Activated T-helper 2 cell treated with anti-CD3 and anti-CD28 coated beads, Interferon-gamma antibody, Interleukin-2, Interleukin-4, amounts not matched to agents 10 μg/mL and 5 μg/mL and 100 μg/mL, durations not matched to agents 14 hours and 24 hours and 36 hours (primary cell): ENCODE results near the gene SMPD3. TPM values are rescaled to one million over a fixed set of nuclear protein-coding genes. Genes with fewer than 3 reads are reported as not detected.

Experiments
- DNase-seq: peaks from one replicate; pipeline ENCODE4 v3.0.0; 2021; ENCODE audit warnings: low spot score
- H3K27ac Mint-ChIP-seq: one replicate; pipeline ENCODE4 v1.8.0; 2021; ENCODE audit warnings: mixed read lengths
- H3K27me3 Mint-ChIP-seq: one replicate; pipeline ENCODE4 v1.8.0; 2021; ENCODE audit warnings: low read depth, mixed read lengths
- H3K36me3 Mint-ChIP-seq: one replicate; pipeline ENCODE4 v1.8.0; 2021; ENCODE audit warnings: low read depth, mixed read lengths
- H3K4me1 Mint-ChIP-seq: one replicate; pipeline ENCODE4 v1.8.0; 2021; ENCODE audit warnings: low read depth, mixed read lengths
- H3K4me3 Mint-ChIP-seq: one replicate; pipeline ENCODE4 v1.8.0; 2021; ENCODE audit warnings: low read depth, mild to moderate bottlenecking, moderate library complexity, mixed read lengths
- H3K9me3 Mint-ChIP-seq: one replicate; pipeline ENCODE4 v1.8.0; 2021; ENCODE audit warnings: mixed read lengths
- intact Hi-C: fragments of 100-400 bp; cut with micrococcal nuclease; formaldehyde crosslinking; loops from one replicate; pipeline ENCODE4 v1.15.1; 2023
- total RNA-seq: library from RNA; stranded (reverse); gene quantifications from 2 replicates; pipeline ENCODE4 v1.2.3, GENCODE V29; 2022

Gene SMPD3
- total RNA-seq, 1 donor from 2014 or later, result 0.07 TPM

DNA sequence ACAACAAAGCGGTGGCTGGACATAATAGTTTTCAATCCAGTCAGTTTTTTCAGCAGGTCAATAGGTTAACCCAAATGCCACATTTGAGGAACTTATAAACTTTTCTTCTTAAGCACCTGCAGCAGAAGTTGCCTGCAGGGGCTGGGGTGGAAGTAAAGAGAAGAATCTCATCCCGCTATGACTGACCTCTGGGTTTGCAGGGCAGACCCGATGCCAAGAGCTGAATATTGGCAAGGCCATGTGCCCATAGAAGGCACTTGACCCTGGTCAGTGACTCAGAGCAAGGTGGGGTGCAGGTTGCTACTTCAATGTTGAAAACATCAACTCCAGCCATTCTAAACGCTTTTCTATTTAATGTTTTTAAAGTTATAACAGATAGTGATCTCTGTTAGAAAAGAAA is 17.9 kb upstream of the SMPD3 start:
- intact Hi-C loops, result no loop called here
- Mint-ChIP-seq H3K4me3 (no peak overlapping the region), H3K4me1 (peaks cover 23% of the 10 kb centered on the region)

DNA sequence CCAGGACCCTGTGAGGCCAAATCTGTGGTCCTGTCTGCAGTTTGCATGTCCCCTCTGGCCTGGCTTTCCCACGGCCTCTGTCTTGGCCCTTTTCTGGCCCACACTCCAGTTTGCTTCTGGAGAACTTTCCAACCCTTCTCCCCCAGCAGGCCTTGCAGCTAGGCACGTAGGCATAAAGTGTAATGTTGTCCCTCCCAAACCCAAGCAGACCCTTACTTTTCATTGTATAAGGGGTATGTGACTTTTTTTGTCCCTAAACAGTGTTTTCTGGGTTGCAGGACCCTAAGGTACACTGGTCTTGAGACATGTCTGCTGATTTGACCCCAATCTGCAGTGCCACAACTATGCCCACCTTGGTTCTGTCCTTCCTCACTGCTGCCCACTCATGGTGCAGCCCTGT is 15.6 kb upstream of the SMPD3 start:
- Mint-ChIP-seq H3K4me3 (no peak overlapping the region), H3K36me3 (no peaks in the 10 kb centered on the region), H3K27ac (no peak overlapping the region), H3K9me3 (no peaks in the 10 kb centered on the region), H3K4me1 (peaks cover 7% of the 10 kb centered on the region), H3K27me3 (peaks cover 31% of the 10 kb centered on the region)
- intact Hi-C loops, result no loop called here
- DNase-seq, result no peak

More for the DNA sequence above, 17.9 kb upstream of the SMPD3 start:
- H3K9me3 Mint-ChIP-seq, result no peaks in the 10 kb centered on the region
- DNase-seq, result no peak
- peaks cover 22% of the 10 kb centered on the region for H3K27me3 Mint-ChIP-seq
- H3K27ac Mint-ChIP-seq, result no peak overlapping the region
- H3K36me3 Mint-ChIP-seq, result no peaks in the 10 kb centered on the region

DNA sequence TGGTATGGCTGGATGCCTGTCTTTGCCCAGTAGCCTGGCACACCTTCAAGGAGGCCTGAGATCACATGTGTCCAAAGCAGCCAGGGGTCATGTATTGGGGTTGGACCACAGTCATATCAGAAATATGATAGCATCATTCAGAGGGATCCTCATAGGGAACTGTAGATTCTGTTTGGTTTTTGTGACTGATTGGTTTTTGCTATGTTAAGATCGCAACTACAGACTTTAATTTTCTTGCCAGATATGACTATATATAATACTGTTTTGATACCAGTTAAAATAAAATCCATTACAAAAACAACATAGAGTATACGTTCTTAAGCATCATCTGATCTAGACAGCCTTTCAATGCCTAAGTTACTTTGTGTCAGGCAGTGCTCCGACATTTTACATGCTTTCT is 11.8 kb upstream of the SMPD3 start:
- Mint-ChIP-seq H3K9me3 (no peaks in the 10 kb centered on the region), H3K4me1 (no peaks in the 10 kb centered on the region), H3K4me3 (no peak overlapping the region), H3K27me3 (peaks cover 32% of the 10 kb centered on the region), H3K27ac (no peak overlapping the region), H3K36me3 (no peaks in the 10 kb centered on the region)
- intact Hi-C loops, result no loop called here
- no peak for DNase-seq

DNA sequence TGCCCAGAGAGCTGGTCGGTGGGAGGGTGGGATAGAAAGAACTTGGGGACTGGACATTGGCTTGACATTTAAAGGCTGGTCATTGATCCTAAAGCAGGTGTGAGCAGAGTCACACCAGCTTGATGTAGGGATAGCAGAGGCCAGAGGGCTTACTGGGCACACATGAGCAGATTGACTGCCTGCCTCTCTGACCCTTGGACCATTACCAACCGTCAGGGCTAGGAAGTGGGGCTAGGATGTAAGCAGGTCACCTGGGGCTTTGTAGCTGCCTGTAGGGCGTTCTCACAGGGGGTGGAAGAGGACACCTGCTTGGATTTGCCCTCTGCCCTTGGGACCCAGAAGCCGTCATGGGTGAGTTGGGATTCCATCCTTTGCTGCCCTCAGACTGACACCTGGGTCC is 11.1 kb upstream of the SMPD3 start:
- no peaks in the 10 kb centered on the region for H3K4me1 Mint-ChIP-seq
- intact Hi-C loops, result no loop called here
- no peaks in the 10 kb centered on the region for H3K9me3 Mint-ChIP-seq
- no peaks in the 10 kb centered on the region for H3K36me3 Mint-ChIP-seq
- no peak overlapping the region for H3K27ac Mint-ChIP-seq
- no peak overlapping the region for H3K4me3 Mint-ChIP-seq
- no peak for DNase-seq
- H3K27me3 Mint-ChIP-seq, result peaks cover 29% of the 10 kb centered on the region

DNA sequence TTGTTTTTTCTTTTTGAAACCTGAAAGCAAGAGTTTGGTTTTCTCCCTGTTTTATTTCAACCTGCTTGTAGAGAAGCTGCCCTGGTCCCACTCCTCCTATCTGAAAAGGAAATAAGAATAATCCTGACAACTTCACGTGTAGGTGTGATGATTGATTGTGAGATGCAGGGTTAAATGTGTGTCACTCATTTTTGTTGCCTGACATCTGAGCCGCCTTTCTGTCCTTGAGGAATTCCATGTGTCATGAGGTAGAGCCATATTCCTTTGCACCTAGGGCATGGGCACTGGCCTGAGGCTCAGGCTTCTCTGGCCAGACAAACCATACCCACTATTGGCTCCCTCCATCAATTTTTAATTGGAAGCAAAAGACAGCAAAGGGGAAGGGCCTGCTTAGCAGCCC is 10.2 kb upstream of the SMPD3 start:
- H3K36me3 Mint-ChIP-seq, result no peaks in the 10 kb centered on the region
- H3K27me3 Mint-ChIP-seq, result peaks cover 21% of the 10 kb centered on the region
- H3K4me1 Mint-ChIP-seq, result no peaks in the 10 kb centered on the region
- DNase-seq, result no peak
- no peak overlapping the region for H3K4me3 Mint-ChIP-seq
- intact Hi-C loops, result no loop called here
- H3K9me3 Mint-ChIP-seq, result no peaks in the 10 kb centered on the region
- H3K27ac Mint-ChIP-seq, result no peak overlapping the region

DNA sequence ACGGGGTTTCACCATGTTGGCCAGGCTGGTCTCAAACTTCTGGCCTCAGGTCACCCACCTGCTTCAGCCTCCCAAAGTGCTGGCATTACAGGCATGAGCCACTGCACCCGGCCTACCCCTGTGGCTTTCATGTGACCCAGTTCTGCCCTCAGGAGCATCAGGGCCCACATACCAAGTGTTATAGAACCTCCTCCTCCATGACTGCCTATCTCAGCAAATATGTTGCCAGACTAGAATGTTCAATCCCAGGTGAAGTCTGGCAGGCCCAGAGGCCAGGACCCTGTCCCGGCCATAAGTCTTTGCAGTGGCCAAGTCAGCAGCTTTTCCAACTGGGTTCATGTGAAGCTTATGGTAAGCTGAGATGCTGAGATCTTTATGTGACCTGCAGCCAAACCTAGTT is 9.8 kb upstream of the SMPD3 start:
- H3K27me3 Mint-ChIP-seq, result peaks cover 21% of the 10 kb centered on the region
- no peak for DNase-seq
- H3K4me3 Mint-ChIP-seq, result no peak overlapping the region
- intact Hi-C loops, result no loop called here
- H3K4me1 Mint-ChIP-seq, result no peaks in the 10 kb centered on the region
- no peaks in the 10 kb centered on the region for H3K9me3 Mint-ChIP-seq
- no peaks in the 10 kb centered on the region for H3K36me3 Mint-ChIP-seq
- H3K27ac Mint-ChIP-seq, result no peak overlapping the region

DNA sequence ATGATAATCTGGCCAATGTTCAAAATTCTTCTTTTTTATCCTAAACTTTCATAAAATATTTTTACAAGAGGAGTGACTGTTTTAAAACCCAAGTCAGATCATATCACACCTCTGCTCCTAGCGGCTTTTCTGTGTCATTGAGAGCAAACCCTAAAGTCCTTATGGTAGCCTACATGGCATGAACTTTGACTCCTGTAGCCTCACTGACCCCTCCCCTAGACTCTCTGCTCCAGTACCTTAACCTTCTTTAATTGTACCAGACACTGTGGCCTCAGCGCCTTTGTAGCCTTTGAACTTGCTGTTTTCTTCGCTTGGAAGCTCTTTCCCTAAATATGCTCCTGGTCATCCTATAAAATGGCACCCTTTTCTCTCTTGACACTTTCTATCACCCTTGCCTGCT is 7.3 kb upstream of the SMPD3 start:
- DNase-seq, result no peak
- intact Hi-C loops, result no loop called here
- no peaks in the 10 kb centered on the region for H3K4me1 Mint-ChIP-seq
- H3K27ac Mint-ChIP-seq, result no peak overlapping the region
- no peaks in the 10 kb centered on the region for H3K36me3 Mint-ChIP-seq
- no peaks in the 10 kb centered on the region for H3K9me3 Mint-ChIP-seq
- H3K27me3 Mint-ChIP-seq, result peaks cover 22% of the 10 kb centered on the region
- no peak overlapping the region for H3K4me3 Mint-ChIP-seq

DNA sequence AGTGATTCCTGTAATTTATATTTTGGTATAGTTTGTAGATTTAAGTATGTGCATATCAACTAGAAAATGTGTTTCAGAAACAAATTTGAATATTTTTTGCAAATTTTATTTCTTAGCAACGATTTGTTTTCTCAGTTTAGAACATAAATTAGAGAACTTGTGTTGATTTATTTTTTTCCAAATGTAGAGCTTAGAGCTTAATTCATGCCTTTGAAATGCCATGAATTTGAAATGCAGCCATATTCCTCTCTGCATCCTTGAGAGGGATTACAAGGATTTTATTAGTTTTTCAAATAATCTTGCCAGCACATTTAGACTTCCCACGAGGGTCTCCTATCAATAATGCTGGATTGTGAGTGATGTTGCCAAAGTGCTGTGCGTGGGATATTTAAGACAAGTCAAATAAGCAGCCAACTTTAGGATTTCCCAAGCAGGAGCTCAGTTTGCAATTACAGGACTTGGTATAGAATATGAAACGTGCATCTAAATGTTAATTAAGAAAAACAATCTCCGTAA is 6.7 kb upstream of the SMPD3 start:
- Mint-ChIP-seq H3K27me3 (peaks cover 25% of the 10 kb centered on the region), H3K4me3 (no peak overlapping the region), H3K36me3 (no peaks in the 10 kb centered on the region), H3K9me3 (no peaks in the 10 kb centered on the region), H3K4me1 (no peaks in the 10 kb centered on the region), H3K27ac (no peak overlapping the region)
- intact Hi-C loops, result no loop called here
- DNase-seq, result no peak

DNA sequence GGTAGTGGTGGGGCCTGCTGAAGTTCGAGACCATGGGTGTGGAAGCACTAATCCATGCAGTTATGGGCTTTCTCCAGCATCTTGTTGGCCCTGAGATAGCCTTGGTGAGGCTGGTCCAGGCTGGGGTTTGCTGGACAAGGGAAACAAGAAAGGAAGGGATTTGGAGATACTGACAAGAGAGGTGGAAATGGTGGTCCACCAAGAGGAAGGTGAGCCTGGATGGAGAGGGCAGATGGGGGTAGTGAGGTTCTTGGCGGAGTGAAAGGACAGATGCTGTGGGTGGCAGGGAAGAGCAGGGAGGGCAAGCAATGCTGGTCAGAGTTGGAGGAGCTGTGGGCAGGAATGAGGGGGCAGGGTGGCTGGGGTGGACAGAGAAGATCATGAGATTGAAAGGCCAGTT is 5.5 kb upstream of the SMPD3 start:
- H3K4me3 Mint-ChIP-seq, result no peak overlapping the region
- H3K9me3 Mint-ChIP-seq, result no peaks in the 10 kb centered on the region
- no peaks in the 10 kb centered on the region for H3K36me3 Mint-ChIP-seq
- peaks cover 24% of the 10 kb centered on the region for H3K27me3 Mint-ChIP-seq
- intact Hi-C loops, result no loop called here
- no peak for DNase-seq
- H3K27ac Mint-ChIP-seq, result no peak overlapping the region
- H3K4me1 Mint-ChIP-seq, result peaks cover 4% of the 10 kb centered on the region

DNA sequence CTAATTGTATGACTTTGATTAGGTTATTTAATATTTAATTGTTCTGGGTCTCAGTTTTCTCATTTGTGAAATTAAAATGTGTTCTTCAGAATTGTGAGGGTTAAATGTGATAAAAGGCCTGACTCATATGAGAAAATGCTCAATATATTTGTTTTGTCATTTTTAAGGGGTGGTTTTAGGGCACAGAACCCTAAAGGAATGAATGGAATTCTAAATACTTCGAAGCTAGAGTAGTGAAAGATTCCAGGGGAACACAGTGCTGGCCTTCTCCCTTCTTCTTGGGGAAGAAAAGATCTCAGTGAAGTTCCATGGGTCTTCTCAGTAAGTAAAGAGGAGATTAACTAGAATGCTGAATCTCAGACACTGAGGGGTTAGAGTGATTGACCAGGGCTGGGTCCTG is 3.9 kb upstream of the SMPD3 start:
- H3K9me3 Mint-ChIP-seq, result no peaks in the 10 kb centered on the region
- no peaks in the 10 kb centered on the region for H3K36me3 Mint-ChIP-seq
- no peak overlapping the region for H3K27ac Mint-ChIP-seq
- peaks cover 4% of the 10 kb centered on the region for H3K4me1 Mint-ChIP-seq
- H3K27me3 Mint-ChIP-seq, result peaks cover 21% of the 10 kb centered on the region
- no peak overlapping the region for H3K4me3 Mint-ChIP-seq
- intact Hi-C loops, result no loop called here
- DNase-seq, result no peak

DNA sequence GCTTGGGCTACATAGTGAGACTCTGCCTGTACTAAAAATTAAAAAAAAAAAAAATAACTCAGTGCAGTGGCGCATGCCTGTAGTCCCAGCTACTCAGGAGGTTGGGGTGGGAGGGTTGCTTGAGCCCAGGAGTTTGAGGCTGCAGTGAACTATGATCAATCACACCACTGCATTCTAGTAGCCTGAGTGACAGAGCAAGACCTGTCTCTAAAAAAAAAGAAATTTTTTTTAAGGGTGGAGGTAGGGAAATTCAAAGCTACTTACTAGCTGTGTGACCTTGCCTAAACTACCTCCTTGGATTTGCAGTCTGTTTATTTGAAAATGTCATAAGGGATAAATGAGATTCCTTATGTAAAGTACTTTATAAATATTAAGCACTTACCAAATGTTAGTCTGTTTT is 3.4 kb upstream of the SMPD3 start:
- Mint-ChIP-seq H3K27me3 (peaks cover 21% of the 10 kb centered on the region), H3K36me3 (no peaks in the 10 kb centered on the region), H3K9me3 (no peaks in the 10 kb centered on the region), H3K27ac (no peak overlapping the region), H3K4me1 (peaks cover 4% of the 10 kb centered on the region), H3K4me3 (no peak overlapping the region)
- intact Hi-C loops, result no loop called here
- DNase-seq, result no peak

DNA sequence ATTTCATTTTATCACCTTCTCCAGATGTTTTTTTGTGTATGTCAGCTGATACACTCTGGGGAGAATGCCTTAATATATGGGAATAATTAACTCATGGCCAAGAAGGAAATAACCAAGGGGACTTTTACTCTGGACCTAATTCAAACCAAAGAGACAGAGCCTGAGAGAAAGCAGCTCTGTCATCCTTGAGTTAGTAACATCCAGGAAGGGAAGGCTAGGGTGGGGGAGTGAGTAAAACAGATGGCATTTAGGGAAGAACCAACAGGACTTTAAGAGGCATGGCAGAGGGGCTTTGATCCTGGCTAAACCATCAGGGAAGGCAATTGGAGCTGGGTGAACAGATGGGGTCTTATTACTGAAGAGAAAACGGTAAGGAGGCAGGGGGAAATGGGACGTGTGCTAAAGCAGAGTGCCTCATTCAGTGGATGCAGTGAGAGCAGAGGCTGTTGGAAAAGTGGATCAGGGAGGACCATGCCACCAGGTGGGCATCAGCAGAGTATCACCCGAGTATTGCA is 2.5 kb upstream of the SMPD3 start:
- Mint-ChIP-seq H3K9me3 (no peaks in the 10 kb centered on the region), H3K27me3 (peaks cover 24% of the 10 kb centered on the region), H3K4me3 (no peak overlapping the region), H3K36me3 (no peaks in the 10 kb centered on the region), H3K4me1 (peaks cover 4% of the 10 kb centered on the region), H3K27ac (no peak overlapping the region)
- DNase-seq, result no peak
- intact Hi-C loops, result no loop called here

DNA sequence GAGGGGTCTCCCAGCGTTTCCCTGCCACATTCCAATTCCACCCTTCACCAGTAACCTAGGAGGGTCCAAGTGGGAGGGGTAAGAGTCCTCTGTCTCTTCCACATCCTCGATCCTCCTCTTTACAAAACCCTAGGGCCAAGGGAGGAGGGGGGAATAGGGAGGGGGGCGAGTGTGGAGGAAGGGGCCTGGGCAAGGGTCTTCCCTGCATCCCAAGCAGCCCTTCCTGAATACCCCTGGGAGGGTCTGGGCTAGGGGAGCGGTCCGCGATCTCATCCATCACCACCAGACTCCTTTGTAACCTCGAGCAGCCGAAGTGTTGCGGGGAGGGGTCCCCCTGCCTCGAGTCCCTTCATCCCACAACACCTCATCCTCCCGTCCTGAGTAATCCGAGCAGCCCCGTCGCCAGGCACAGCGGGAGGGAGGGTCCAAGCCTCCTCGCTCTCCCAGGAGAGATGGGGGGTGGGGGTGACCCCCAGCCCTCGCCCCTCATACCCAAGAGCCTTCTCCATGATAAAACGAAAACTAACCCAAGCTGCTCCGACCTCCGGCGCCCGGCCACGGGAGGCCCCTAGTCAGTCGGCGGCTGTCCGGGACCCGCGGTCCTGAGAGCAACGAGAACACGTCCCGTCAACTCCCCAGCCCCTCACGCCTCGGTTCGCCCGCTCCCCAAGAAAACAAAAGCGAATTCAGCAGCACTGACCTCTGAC is 502 bp downstream of the SMPD3 start:
- no peak for DNase-seq
- H3K9me3 Mint-ChIP-seq, result no peaks in the 10 kb centered on the region
- H3K27ac Mint-ChIP-seq, result no peak overlapping the region
- intact Hi-C loops, result loop anchor here (1.0 to 5.0 kb wide), 2 partner anchors 30 to 211 kb away; partner anchors contain the start of gene ESRP2
- H3K27me3 Mint-ChIP-seq, result peaks cover 40% of the 10 kb centered on the region
- peak overlapping the region; percentile 19 for H3K4me3 Mint-ChIP-seq
- H3K36me3 Mint-ChIP-seq, result no peaks in the 10 kb centered on the region
- H3K4me1 Mint-ChIP-seq, result peaks cover 4% of the 10 kb centered on the region
